ENCODE measurements around the gene CHAC2. TPM values are rescaled to one million over a fixed set of nuclear protein-coding genes. Genes with fewer than 3 reads are reported as not detected.

CHAC2 gene
- total and polyA plus RNA-seq, 9 of the 15 experiments (the other 6 are each of a cell fraction or from before 2014, with no cell fraction given): 9.8 to 35.6 (median 18.2) TPM

GRCh38 chr2:53784436-53784835 is 16.8 kb downstream of the CHAC2 start:
- DNase-seq (ENCODE audit: extremely low read depth in 1 of 4, low spot score in 3 of 4) (no peak), FAIRE-seq (no peak), ATAC-seq (no peak)
- Histone ChIP-seq H3K9me1 (ENCODE audit: control insufficient read depth, insufficient read depth, low read length) (no peaks in the 10 kb centered on the region), H3K79me2 (ENCODE audit: control insufficient read depth, insufficient read depth, low read length) (peaks cover 97% of the 10 kb centered on the region), H3K27me3 (ENCODE audit: control insufficient read depth in 2 of 2, insufficient read depth in 2 of 2, low read length in 2 of 2) (no peaks in the 10 kb centered on the region; a peak in 1 of 5 replicates), H3K4me2 (ENCODE audit: insufficient read depth, low read length) (peak overlapping the region; percentile 100; the same call in 1 of the 2 replicates), H3K4me1 (replicated peaks in 1 of 2; ENCODE audit: control insufficient read depth in 2 of 2, insufficient read depth in 2 of 2, low read length in 2 of 2) (peaks cover 4 to 11% of the 10 kb centered on the region in 2 experiments; a peak in 4 of 5 replicates), H3K36me3 (ENCODE audit: control insufficient read depth, insufficient read depth, low read length) (peaks cover 28% of the 10 kb centered on the region; the same call in 2 of the 3 replicates), H4K20me1 (replicated peaks; ENCODE audit: control insufficient read depth, insufficient read depth, low read length) (no peaks in the 10 kb centered on the region; the same call in 1 of the 2 replicates), H3K4me3 (0 out of 2 replicates have a peak overlapping the region, but pooled peaks have one; percentile 94), H3K9ac (ENCODE audit: insufficient read depth in 1 of 2, low read depth in 2 of 2, low read length in 2 of 2) (peak overlapping the region in 1 of 2 experiments; percentile 93; a peak in 3 of 4 replicates), H3K27ac (ENCODE audit: extremely low read depth, low read depth, low read length) (0 out of 3 replicates have a peak overlapping the region, but pooled peaks have one; percentile 26), H3K9me3 (replicated peaks; ENCODE audit: control insufficient read depth, insufficient read depth, low read depth, low read length) (no peaks in the 10 kb centered on the region), H2AFZ (ENCODE audit: low read depth, low read length) (no peak overlapping the region)
- POLR2A ChIA-PET: interaction anchor here (1.3 to 5.8 kb wide), 2 partner anchors 16 to 20 kb away, joined by 4 to 45 read pairs; partner anchors contain the start of gene CHAC2
- intact Hi-C loops (cut with micrococcal nuclease) (no loop called here), in situ Hi-C loops (cut with MboI) (no loop called here)
- CTCF ChIA-PET (ENCODE audit: low intra/inter-chr PET ratio): interaction anchor here (0.7 kb wide), 1 partner anchor 140 kb away, joined by 4 read pairs; no protein-coding TSS in a partner anchor
- TF ChIP-seq CBX5 (IDR thresholded peaks at IDR 0.05; ENCODE audit: borderline replicate concordance, low read depth) (no peak), BDP1 (IDR thresholded peaks at IDR 0.05; ENCODE audit: insufficient read depth, insufficient read length) (no peak), MLLT1 (IDR thresholded peaks at IDR 0.05) (no peak), HIVEP1 (CRISPR knock-in tag; IDR thresholded peaks at IDR 0.05) (no peak), ELK3 (CRISPR knock-in tag; IDR thresholded peaks at IDR 0.05) (no peak), TAF9B (IDR thresholded peaks at IDR 0.05; ENCODE audit: partially characterized antibody) (no peak), BRF2 (IDR thresholded peaks at IDR 0.05; ENCODE audit: borderline replicate concordance, insufficient read depth, insufficient read length) (no peak), KAT7 (CRISPR knock-in tag; IDR thresholded peaks at IDR 0.05; ENCODE audit: borderline replicate concordance) (no peak), POLR3A (IDR thresholded peaks at IDR 0.05; ENCODE audit: borderline replicate concordance, extremely low read depth, insufficient read depth, insufficient read length) (no peak), CTCFL (IDR thresholded peaks at IDR 0.05; ENCODE audit: borderline replicate concordance, insufficient read depth, low read depth, low read length, poor library complexity, severe bottlenecking) (no peak)
- BruUV-seq (replicated peaks): no TSS peak

Data from K562 (cell line).